KG1 (cell line): ENCODE measurements around the gene KDM2B.

Experiments
- DNase-seq: peaks from one replicate; lab custom pipeline; 2025; lab: John Stamatoyannopoulos, UW

KDM2B gene

GRCh38 chr12:121530600-121531355 is 50.0 kb downstream of the KDM2B start:
- no peak for DNase-seq

- no peak for DNase-seq
These were observed 51.6 kb downstream of the KDM2B start for GRCh38 chr12:121529184-121529583.

- DNase-seq: no peak
These were observed 55.4 kb downstream of the KDM2B start for GRCh38 chr12:121525411-121525810.

- DNase-seq: no peak
These were observed 56.5 kb downstream of the KDM2B start for GRCh38 chr12:121524196-121524916.

- no peak for DNase-seq
These were observed 57.1 kb downstream of the KDM2B start for GRCh38 chr12:121523741-121524140.

GRCh38 chr12:121522971-121523370 is 57.9 kb downstream of the KDM2B start:
- no peak for DNase-seq

GRCh38 chr12:121520586-121521086 is 60.2 kb downstream of the KDM2B start:
- no peak for DNase-seq

- no peak for DNase-seq
These were observed 60.7 kb downstream of the KDM2B start for GRCh38 chr12:121520119-121520518.

GRCh38 chr12:121519227-121519626 is 61.6 kb downstream of the KDM2B start:
- DNase-seq: no peak

GRCh38 chr12:121518656-121519055 is 62.2 kb downstream of the KDM2B start:
- DNase-seq: no peak

- DNase-seq: no peak
These were observed 64.3 kb downstream of the KDM2B start for GRCh38 chr12:121516437-121517011.

GRCh38 chr12:121515615-121516014 is 65.2 kb downstream of the KDM2B start:
- DNase-seq: no peak

- no peak for DNase-seq
These were observed 66.6 kb downstream of the KDM2B start for GRCh38 chr12:121514184-121514742.

- no peak for DNase-seq
These were observed 67.2 kb downstream of the KDM2B start for GRCh38 chr12:121513464-121514183.

GRCh38 chr12:121512561-121512960 is 68.3 kb downstream of the KDM2B start:
- DNase-seq: no peak

- no peak for DNase-seq
These were observed 68.9 kb downstream of the KDM2B start for GRCh38 chr12:121511916-121512315.

- no peak for DNase-seq
These were observed 71.5 kb downstream of the KDM2B start for GRCh38 chr12:121509339-121509738.

- no peak for DNase-seq
These were observed 72.3 kb downstream of the KDM2B start for GRCh38 chr12:121508533-121508932.

- DNase-seq: no peak
These were observed 72.8 kb downstream of the KDM2B start for GRCh38 chr12:121507984-121508383.

GRCh38 chr12:121507245-121507644 is 73.6 kb downstream of the KDM2B start:
- DNase-seq: no peak

- no peak for DNase-seq
These were observed 75.3 kb downstream of the KDM2B start for GRCh38 chr12:121505513-121505912.

- DNase-seq: no peak
These were observed 76.3 kb downstream of the KDM2B start for GRCh38 chr12:121504505-121504904.
